ENCODE measurements around the gene SPPL2A.
"Not testable (repeated sequence)": the region's sequence is repeated elsewhere in the genome, so short reads cannot be mapped to it uniquely, and the experiment has no call there.

The SPPL2A gene, protein sequence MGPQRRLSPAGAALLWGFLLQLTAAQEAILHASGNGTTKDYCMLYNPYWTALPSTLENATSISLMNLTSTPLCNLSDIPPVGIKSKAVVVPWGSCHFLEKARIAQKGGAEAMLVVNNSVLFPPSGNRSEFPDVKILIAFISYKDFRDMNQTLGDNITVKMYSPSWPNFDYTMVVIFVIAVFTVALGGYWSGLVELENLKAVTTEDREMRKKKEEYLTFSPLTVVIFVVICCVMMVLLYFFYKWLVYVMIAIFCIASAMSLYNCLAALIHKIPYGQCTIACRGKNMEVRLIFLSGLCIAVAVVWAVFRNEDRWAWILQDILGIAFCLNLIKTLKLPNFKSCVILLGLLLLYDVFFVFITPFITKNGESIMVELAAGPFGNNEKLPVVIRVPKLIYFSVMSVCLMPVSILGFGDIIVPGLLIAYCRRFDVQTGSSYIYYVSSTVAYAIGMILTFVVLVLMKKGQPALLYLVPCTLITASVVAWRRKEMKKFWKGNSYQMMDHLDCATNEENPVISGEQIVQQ

DNA sequence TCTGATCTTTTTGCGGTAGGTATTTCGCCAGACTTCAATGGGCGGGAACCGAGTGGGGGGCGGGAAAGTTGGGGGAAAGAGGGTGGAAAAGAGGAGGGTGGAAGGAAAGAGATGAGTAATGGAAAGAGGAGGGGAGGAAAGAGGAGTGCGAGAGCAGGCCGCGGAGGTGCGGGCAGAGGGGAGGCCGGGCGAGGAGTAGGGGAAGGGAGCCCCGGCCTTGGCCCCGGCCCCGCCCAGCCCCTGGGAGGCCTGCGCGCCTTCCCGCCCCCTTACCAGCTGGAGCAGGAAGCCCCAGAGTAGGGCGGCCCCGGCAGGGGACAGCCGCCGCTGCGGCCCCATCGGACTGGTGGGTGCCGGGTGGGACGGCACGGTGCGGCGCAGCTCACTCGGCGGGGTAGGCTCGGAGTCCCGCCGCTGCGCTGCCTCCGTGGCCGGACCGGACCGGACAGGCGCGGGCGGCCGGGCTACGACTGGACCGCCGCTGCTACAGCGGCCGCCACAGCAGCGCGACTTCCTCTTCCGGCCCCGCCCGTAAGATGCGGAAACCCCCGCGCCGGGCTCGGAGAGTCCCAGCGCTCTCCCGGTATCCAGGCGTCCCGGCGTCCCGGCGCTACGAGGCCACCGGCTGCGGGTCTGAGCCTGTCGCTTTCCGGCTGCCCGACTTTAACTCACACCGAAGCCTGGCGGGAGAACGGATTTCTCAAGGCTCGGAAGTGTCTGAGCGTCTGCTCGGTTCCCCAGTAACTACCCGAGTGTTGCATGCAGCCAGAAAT lies at the start of gene SPPL2A:
SPPL2A (minus strand) TSS at position 512 of the 773 bp plus-strand sequence; CDS start at position 339, 173 bp downstream.
- DNase-seq, result peak; percentile 81

DNA sequence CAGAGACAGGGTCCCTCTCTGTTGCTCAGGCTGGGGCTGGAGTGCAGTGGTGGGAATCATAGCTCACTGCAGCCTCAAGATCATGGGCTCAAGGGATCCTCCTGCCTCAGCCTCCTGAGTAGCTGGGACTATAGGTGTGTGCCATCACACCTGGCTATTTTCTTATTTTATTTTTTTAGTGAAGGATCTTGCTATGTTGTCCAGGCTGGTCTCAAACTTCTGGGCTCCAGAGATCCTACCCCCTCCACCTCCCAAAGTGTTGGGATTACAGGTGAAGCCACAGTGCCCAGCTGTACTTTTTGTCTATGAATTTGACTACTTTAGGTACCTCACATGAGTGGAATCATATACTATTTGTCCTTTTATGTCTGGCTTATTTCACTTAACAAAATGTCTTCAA lies 49.1 kb upstream of the SPPL2A start:
- DNase-seq, result no peak

DNA sequence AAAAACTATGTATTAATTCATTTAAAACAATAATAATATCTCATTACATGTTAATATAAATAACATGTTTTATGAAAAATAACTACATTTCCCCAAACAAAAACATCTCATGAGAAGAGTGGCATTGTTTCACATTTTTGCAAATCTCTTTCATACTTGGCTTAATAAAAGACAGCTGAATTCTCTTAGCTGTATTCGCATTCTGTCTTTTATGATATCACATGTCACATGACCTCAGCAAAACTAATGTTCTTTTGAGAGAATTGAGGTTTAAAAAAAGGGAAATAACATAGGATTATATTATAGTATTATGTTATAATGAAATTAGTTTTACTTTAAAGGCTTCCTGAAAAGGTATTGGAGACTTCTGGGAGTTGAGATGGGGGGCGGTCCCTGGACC lies 48.4 kb upstream of the SPPL2A start:
- DNase-seq, result no peak

DNA sequence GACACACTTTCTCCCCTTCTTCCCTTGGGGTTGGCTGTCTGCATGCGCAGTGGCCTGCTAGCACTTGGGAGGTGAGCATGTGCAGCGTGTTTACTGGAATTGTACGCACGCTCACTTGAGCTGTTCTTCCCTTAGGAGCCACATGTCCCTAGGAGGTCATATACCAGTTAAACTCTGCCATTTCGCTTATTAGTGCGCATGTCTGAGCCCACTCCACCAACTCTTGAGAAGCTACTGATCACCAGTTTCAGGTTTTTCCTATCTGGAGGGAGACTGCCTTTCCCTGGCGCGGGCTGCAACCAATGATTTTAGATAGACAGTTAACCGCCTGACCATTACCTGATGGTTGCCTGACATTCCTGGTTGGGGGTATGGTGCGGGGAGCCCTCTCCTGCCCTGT lies 47.6 kb upstream of the SPPL2A start:
- DNase-seq, result no peak

DNA sequence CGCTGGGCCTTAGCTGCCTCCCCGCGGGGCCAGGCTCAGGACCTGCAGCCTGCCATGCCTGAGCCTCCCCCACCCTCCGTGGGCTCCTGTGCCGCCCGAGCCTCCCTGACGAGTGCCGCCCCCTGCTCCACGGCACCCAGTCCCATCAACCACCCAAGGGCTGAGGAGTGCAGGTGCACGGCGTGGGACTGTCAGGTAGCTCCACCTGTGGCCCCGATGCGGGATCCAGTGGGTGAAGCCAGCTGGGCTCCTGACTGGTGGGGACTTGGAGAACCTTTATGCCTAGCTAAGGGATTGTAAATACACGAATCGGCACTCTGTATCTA lies 46.6 kb upstream of the SPPL2A start:
- not testable (repeated sequence) for DNase-seq

- DNase-seq, result not testable (repeated sequence)
These were observed 46.1 kb upstream of the SPPL2A start for GRCh38 chr15:50811461-50812180.

- DNase-seq, result no peak
These were observed 44.6 kb upstream of the SPPL2A start for GRCh38 chr15:50810128-50810527.

GRCh38 chr15:50808728-50809127 lies 43.2 kb upstream of the SPPL2A start:
- no peak for DNase-seq

- DNase-seq, result no peak
These were observed 38.1 kb upstream of the SPPL2A start for GRCh38 chr15:50803479-50804180.

- DNase-seq, result no peak
These were observed 35.2 kb upstream of the SPPL2A start for GRCh38 chr15:50800715-50801114.

DNA sequence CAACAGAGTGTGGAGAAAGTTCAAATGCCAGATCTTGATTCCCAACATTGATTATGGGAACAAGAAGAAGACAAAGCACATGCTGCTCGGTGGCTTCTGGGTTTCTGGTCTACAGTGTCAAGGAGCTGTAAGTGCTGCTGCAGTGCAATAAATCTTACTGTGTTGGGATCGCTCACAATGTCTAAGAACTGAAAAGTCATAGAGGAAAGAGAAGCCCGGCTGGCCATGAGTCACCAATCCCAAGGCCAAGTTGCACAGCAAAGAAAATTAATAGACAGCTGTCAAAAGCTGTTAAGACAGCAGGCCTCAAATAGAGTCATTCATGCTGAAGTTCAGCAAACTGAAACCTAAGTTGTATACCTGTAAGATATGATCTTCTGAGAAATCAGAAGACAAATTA lies 33.2 kb upstream of the SPPL2A start:
- DNase-seq, result no peak

DNA sequence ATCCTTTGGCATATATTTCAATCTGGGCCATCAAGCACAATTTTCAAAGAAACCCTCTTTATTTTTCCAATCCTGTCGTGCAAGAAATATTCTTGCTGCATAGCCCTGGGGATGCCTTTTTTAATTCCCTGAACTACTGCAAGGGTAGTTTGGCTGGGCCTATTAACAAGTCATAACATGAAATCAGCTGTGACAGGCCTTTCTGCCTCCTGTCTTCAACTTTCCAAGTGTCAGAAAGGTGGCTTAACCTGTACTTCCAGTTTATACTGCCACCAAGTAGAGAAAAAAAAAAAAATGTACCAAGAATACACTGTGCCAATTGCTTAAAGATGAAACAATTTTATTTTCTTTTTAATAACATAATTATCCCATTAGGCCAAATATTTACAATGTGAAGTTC lies 32.4 kb upstream of the SPPL2A start:
- no peak for DNase-seq

GRCh38 chr15:50791486-50791885 lies 26.0 kb upstream of the SPPL2A start:
- no peak for DNase-seq

- no peak for DNase-seq
These were observed 25.4 kb upstream of the SPPL2A start for GRCh38 chr15:50790778-50791453.

DNA sequence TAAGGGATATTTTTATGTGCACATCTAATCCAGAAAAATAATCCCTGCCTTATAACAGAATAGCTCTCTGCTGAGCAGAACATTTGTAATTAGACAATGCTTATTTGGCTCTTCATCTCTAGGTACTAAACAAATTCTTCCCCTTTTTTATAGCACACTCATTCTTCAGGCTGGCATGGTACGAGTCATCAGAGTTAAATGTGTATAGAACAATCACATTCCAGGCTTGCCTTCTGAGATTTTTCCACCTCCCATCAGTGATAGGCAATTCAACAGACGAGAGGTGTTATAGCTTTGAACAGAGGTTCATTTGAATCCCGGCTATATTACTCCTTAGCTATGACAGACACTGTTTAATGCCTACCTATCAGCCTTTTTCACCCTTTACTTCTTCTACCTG lies 21.4 kb upstream of the SPPL2A start:
- DNase-seq, result no peak

DNA sequence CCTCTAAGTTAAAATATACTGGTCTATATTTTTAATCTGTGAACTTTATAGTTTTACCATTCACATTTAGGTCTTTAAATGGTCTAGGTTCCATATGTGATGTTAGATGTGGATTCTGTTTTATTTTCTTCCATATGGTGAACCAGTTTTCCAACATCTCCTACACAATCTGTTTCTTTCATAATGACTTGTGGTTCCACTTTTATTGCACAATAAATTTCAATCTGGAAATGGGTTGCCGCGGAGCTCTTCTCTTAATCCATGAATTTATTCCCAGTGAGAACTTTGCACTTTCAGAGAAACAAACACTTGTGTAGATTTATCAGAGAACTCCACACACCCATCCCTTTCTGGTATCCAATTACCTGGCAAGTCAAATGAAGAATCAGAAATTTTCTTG lies 20.9 kb upstream of the SPPL2A start:
- no peak for DNase-seq

GRCh38 chr15:50783895-50784294 lies 18.4 kb upstream of the SPPL2A start:
- no peak for DNase-seq

- DNase-seq, result no peak
These were observed 17.9 kb upstream of the SPPL2A start for GRCh38 chr15:50783411-50783810.

DNA sequence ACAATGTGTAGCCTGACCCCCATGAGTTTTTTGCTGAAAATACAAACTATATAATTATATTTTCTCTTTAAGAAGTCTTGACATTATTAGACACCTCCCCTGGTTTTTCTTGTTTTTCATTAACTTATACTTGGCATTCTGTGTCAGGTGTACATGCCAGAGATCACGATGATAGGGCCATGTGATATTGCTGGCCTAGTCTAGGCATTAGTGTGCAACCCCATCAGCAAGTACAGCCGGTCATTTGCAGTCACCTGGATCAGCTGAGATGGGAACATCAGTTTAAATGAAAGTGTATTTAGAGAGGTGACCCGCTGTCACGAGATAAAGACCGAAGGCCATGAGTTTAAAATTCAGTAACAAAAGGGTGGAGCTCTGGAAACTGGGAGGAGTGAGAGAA lies 12.6 kb upstream of the SPPL2A start:
- no peak for DNase-seq

DNA sequence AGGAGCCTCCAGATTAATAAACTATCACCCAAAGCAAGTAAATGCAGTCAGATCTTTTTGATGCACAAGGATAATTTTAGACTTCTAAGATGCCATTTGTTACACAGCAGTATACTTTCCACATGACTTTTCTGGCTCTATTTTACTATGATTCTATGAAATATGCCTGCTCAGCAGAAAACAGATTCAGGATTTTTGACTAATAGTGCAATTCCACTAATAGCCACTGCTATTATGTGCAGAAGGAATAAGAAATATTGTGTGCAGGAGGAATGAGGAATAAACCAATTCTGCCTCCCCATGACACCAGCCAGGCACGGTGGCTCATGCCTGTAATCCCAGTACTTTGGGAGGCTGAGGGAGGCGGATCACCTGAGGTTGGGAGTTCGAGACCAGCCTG lies 11.5 kb upstream of the SPPL2A start:
- no peak for DNase-seq

GRCh38 chr15:50774450-50774849 lies 8.9 kb upstream of the SPPL2A start:
- no peak for DNase-seq

- no peak for DNase-seq
These were observed 7.9 kb upstream of the SPPL2A start for GRCh38 chr15:50773389-50773788.

Measured in activated CD8-positive, alpha-beta memory T cell treated with anti-CD3 and anti-CD28 coated beads, Interleukin-2, amount 50 U/mL, for 4 hours (primary cell).